Ramos (cell line): ENCODE measurements around the gene NDP.

ENCODE experiments used
- in situ Hi-C: fragments of 300-500 bp; cut with MboI; formaldehyde crosslinking; loops from one replicate; pipeline ENCODE4 v1.14.3; 2022; ENCODE audit warnings: low sequenced_read_pairs; ENCODE audit not compliant: unreplicated experiment

Gene NDP

GRCh38 chrX:43973249-43974099 lies at the start of gene NDP:
NDP (minus strand) TSS chrX:43973390; CDS start chrX:43958645, 14,745 bp downstream.
- in situ Hi-C loops = no loop called here

- in situ Hi-C loops = no loop called here
Measured at GRCh38 chrX:44022964-44023363, 49.8 kb upstream of the NDP start.

DNA sequence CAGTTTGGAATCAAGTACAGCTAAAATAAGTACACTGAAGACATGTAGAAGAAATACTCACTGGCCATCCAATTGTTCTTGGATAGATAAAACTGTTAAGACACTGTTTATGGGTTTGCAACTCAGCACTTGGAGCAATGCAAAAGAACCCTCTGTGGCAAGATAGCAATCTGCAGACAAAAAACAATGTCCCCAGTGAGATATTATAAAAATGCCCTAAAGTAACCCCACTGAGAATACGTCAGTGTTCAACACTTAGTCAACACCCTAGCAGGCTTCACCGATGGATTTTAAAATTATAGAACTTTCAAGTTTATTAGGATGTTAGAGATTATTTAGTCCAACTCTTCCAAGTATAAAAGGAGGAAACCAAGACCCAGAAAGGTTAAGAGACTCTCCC lies 47.5 kb upstream of the NDP start:
- in situ Hi-C loops = no loop called here

GRCh38 chrX:44019911-44020310 lies 46.7 kb upstream of the NDP start:
- in situ Hi-C loops = no loop called here

- in situ Hi-C loops = no loop called here
Measured at GRCh38 chrX:44017676-44018075, 44.5 kb upstream of the NDP start.

- in situ Hi-C loops = no loop called here
Measured at GRCh38 chrX:44016906-44017305, 43.7 kb upstream of the NDP start.

DNA sequence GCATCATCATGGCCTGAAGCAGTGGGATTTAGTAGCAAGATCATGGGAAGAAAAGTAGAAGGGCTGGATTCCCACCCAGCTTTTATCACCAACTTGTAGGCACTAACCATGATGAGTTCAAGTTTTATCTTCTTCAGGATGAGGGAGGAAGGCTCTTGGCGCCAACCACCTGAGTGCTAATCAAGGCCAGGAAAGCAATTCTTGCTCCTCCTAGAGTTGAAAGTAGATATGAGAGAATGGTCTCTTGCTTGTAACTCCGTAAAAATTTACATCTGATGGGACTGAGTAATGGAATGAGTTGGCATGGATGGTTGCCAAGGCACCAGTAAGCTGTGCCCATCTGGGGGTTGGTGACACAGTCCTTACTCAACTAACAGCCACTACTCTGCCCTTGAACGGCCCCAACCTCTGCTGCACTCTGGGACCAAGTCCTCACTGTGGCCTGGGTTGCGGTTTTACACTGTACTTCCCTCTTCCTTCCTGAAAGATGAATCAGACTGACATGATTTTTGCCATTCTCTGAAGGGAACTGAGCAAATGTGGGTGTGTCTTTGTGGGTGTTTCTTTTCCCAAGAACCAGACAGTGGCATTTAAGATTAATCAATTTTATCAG lies 39.4 kb upstream of the NDP start:
- in situ Hi-C loops = no loop called here

GRCh38 chrX:44011506-44011905 lies 38.3 kb upstream of the NDP start:
- in situ Hi-C loops = no loop called here

- in situ Hi-C loops = no loop called here
Measured at GRCh38 chrX:44010626-44011025, 37.4 kb upstream of the NDP start.

DNA sequence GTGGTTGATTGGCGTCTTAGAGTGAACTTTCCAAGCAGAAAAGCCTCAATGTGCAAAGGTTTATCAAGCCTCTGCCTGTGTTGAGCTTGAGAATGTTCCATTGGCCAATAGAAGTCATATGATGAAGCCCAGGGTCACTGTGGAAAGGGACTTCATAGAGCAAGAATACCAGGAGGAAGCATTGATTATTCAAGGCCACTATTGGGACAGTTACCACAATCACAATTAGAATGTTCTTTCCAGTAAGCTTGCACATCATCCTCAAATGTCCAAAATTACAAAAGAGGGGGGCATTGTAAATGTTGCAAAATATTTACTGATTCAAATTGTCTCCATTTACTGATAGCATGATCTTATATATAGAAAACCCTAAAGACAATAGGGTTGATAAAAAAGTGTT lies 32.9 kb upstream of the NDP start:
- in situ Hi-C loops = no loop called here

DNA sequence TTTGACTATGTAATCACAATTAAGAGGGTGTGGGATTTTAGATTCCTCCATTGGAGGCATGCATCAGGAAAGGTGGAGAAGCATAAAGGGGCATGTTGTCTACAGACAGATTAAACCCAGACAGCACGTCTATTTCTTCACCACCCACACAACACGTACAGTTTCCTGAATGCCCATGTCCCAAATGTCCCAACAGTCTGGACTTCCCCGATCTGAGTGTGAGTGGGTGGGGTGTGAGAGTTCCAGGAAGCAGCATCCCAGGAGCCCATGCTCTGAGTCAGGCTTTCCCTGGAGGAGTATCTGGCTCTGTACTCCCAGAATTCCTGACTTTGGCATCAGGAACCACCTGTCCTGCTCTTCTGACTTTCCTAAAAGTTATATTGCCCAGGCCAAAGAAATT lies 30.8 kb upstream of the NDP start:
- in situ Hi-C loops = no loop called here

DNA sequence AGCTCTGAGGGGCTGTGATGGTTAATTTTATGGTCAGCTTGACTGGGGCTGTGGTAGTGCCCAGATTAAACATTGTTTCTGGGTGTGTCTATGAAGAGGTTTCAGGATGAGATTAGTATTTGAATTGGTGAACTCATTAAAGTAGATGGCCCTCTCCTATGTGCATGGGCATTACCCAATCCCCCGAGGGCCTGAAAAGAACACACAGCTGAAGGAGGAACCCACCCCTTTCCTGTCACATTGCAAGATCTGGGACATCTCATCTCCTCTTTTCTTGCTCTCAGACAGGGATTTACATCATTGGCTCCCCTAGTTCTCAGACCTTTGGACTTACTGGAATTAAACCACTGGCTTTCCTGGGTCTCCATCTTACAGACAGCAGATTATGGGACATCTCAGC lies 29.4 kb upstream of the NDP start:
- in situ Hi-C loops = no loop called here

DNA sequence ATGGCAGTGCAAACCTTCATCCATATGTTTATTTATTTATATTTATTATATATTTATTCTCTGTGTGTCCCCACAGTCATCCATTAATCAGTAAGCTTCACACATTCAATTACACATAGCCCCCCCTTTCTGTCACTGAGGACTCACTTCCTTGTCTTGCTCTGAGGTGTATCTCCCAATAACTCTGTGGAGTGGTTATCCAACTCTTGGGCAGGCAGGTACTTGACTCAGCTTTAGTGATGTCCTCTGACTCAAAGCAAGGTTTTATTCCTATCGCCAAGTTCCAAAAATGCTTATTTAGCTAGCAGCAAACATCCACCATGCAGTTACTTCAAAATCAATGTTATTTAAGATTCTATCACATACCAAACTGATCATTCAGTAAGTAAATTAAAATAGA lies 25.2 kb upstream of the NDP start:
- in situ Hi-C loops = no loop called here

DNA sequence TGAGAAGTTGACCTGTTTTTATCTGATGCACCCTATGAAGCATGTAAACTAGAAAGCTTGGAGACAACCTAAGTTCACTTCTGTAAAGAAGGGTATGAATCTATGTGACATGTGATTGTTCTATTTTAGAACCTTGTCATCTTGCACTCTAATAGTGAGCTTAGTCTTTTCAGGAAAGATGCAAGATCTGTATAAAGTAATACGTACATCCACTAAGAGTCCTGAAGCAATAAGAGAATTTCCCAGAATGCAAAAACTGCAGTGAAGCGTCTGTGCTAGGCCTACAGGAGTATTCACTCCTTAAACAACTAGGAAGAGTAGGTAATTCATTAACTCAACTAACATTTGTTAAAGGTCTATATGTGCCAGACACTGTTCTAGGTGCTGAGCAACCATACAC lies 23.3 kb upstream of the NDP start:
- in situ Hi-C loops = no loop called here

DNA sequence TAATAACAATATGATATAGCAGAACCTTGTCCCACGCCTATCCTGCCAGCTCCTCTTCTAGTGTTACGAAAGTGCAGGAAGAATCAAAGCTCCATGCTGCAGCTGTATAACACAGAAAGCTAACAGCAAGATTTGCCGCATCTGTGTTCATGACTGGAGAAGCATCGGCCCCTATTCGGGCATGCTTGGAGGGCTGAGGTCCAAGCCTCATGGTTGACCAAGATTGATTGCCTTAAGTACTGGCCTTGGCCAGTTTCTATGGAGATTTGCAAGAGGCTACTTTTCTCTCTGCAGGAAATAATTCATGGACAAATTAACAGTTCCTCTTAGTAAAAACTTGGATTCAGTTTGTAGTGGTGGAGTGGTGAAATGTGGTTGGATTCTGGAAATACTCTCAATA lies 12.9 kb upstream of the NDP start:
- in situ Hi-C loops = no loop called here

- in situ Hi-C loops = no loop called here
Measured at GRCh38 chrX:43985511-43985910, 12.3 kb upstream of the NDP start.

DNA sequence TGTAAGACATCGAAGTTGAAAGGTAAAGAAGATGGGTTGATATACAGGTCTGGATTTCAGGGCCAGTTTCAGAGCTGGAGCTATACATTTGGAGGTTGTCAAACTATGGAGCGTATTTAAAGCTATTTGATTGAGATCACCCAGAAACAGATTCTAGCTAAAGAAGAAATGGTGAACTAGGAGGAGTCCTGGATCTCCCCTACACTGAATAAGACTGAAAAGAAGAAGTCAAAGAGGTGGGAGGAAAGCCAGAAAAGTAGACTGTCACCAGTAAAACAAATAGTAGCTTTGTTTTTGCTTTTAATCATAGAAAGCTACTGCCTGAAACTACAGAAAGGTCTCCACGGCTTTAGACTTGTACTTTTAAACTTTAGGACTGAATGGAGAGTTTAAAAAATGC lies 5.0 kb upstream of the NDP start:
- in situ Hi-C loops = no loop called here

DNA sequence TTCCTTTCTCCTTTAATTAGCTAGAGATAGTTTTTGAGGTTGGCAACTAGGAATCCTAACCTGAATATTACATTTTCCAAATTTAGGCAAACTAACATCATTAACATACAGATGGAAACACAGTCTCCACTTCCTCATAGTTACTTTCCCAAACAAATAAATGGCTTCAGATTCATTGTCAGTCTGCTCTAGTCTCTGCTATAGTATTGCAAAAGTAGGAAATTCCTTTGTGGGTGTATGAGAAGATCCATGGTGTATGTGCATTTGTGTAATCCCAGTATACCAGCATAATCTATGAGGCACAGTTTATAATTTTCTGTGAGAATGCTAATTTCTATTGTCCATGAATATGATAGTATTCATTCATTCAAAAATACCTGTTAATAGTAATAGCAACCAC lies 3.0 kb upstream of the NDP start:
- in situ Hi-C loops = no loop called here

DNA sequence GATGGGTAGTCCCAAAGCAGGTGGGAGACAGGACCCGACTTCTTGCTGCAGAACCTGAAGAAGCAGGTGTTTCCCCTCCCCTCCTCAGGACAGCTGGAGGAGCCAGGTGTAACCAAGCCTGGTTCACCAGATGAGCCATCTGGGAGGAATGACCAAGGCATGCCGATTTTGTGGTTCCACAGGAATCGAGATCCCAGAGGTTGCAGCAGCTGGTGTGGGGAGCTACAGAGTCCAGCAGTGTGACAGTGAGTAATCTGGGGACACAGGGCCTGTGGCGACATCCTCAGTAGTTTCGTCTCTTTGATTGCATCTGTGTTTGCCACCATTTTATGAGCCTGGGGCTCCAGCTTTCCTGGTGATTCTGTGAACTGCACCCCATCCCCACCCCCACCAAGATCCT lies 2.6 kb upstream of the NDP start:
- in situ Hi-C loops = no loop called here

DNA sequence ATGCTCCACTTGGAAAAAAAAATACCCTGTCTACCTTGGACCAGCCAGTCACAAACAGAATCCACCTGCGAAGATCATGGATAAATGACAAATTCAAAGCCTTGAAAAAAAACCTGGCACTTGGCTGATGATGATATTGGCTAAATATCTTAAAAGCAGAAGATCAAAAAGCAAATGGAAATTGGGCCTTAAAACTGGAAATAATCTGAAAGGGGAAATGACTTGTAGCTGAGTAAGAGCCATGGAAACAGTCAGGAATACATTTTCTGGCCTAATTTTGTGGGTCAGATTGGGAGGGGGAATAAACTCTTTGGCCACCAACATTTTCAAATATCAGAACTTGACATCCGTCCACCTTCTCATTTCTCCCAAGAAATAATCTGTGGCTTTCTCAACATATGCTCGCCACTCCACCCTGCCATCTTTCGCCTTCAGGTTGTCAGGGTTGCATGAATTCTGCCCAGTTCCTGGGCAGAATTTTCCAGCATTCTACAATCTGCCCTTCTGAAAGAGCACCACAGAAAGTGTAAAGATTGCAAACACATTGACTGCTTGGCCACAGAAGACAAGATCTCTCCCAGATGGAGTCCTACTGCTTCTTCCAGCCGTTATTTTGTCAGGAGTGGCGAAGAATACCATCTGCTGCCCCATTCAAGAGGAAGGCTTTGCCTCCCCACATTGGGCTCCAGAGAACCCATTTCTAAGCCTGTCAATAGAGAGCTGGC lies 1.7 kb upstream of the NDP start:
- in situ Hi-C loops = no loop called here

DNA sequence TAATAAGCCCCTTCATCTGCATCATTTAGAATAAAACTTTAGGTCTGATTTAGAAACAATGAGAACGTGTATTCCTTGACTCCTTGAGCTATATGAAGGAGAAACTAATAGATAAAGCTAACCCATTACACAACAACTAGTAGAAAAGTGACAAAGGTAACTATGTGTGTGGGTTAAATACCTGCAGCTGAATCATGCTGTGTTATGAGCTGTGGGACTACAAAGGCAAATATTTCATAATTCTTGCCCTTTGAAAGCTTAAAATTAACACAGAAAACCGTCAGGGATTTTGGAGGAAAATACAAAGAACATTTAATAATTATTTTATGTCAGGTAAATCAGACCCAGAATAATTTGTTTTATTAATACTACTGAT lies 898 bp upstream of the NDP start:
- in situ Hi-C loops = no loop called here
